ENCODE measurements around the gene PRSS22. TPM values are rescaled to one million over a fixed set of nuclear protein-coding genes. Genes with fewer than 3 reads are reported as not detected.
A peak's percentile ranks its signal among the peaks of the same experiment; 100 is the strongest.

Gene PRSS22
- total RNA-seq, 1 experiment from 2014 or later = 114 TPM

- DNase-seq (ENCODE audit: low spot score) = peak; percentile 29
These were observed 24.0 kb upstream of the PRSS22 start for GRCh38 chr16:2881783-2882649.

GRCh38 chr16:2879854-2880508, 22.0 kb upstream of the PRSS22 start:
- DNase-seq (ENCODE audit: low spot score) = no peak

- DNase-seq (ENCODE audit: low spot score) = peak; percentile 86
These were observed 17.0 kb upstream of the PRSS22 start for GRCh38 chr16:2874912-2875362.

GRCh38 chr16:2874032-2874911, 16.3 kb upstream of the PRSS22 start:
- DNase-seq (ENCODE audit: low spot score) = no peak

- no peak for DNase-seq (ENCODE audit: low spot score)
These were observed 14.0 kb upstream of the PRSS22 start for GRCh38 chr16:2871926-2872325.

- peak; percentile 95 for DNase-seq (ENCODE audit: low spot score)
These were observed 10.2 kb upstream of the PRSS22 start for GRCh38 chr16:2867987-2868789.

GRCh38 chr16:2867661-2867986, 9.7 kb upstream of the PRSS22 start:
- no peak for DNase-seq (ENCODE audit: low spot score)

GRCh38 chr16:2866431-2866830, 8.5 kb upstream of the PRSS22 start:
- DNase-seq (ENCODE audit: low spot score) = no peak

- DNase-seq (ENCODE audit: low spot score) = no peak
These were observed 7.7 kb upstream of the PRSS22 start for GRCh38 chr16:2865651-2866050.

GRCh38 chr16:2860826-2861567, 3.0 kb upstream of the PRSS22 start:
- peak; percentile 38 for DNase-seq (ENCODE audit: low spot score)

GRCh38 chr16:2859686-2860265, 1.8 kb upstream of the PRSS22 start:
- no peak for DNase-seq (ENCODE audit: low spot score)

GRCh38 chr16:2858245-2859025, 465 bp upstream of the PRSS22 start:
- peak; percentile 94 for DNase-seq (ENCODE audit: low spot score)

GRCh38 chr16:2856686-2857450, 1.1 kb downstream of the PRSS22 start:
- DNase-seq (ENCODE audit: low spot score) = no peak

- DNase-seq (ENCODE audit: low spot score) = peak; percentile 86
These were observed 1.8 kb downstream of the PRSS22 start for GRCh38 chr16:2856061-2856670.

GRCh38 chr16:2855536-2855935, 2.4 kb downstream of the PRSS22 start:
- DNase-seq (ENCODE audit: low spot score) = no peak

GRCh38 chr16:2854700-2855309, 3.2 kb downstream of the PRSS22 start:
- DNase-seq (ENCODE audit: low spot score) = peak; percentile 58

GRCh38 chr16:2853531-2854073, 4.4 kb downstream of the PRSS22 start:
- no peak for DNase-seq (ENCODE audit: low spot score)
